ENCODE measurements around the gene RAPGEF4.

Gene RAPGEF4

GRCh38 chr2:172889768-172890430 is 154.3 kb downstream of the RAPGEF4 start:
- no peak overlapping the region for H3K27ac ChIP-seq
- TF ChIP-seq POLR2AphosphoS5 (IDR thresholded peaks at IDR 0.05; ENCODE audit: borderline replicate concordance, low read depth, low read length) (no peak), FOXP2 (optimal IDR thresholded peaks at IDR 0.05; ENCODE audit: control extremely low read depth, extremely low read length, insufficient read depth) (no peak), EZH2 (IDR thresholded peaks at IDR 0.05) (no peak)
- H3K9me3 ChIP-seq (ENCODE audit: low read depth, low read length) = no peaks in the 10 kb centered on the region
- H3K9ac ChIP-seq (ENCODE audit: insufficient read length) = no peak overlapping the region
- no peaks in the 10 kb centered on the region for H3K36me3 ChIP-seq (ENCODE audit: insufficient read depth, low read length)
- no peak for DNase-seq (ENCODE audit: low read depth, low spot score)
- H3K4me3 ChIP-seq = no peak overlapping the region

- Histone ChIP-seq H3K36me3 (ENCODE audit: insufficient read depth, low read length) (no peaks in the 10 kb centered on the region), H3K9me3 (ENCODE audit: low read depth, low read length) (no peaks in the 10 kb centered on the region), H3K27ac (no peak overlapping the region), H3K4me3 (no peak overlapping the region), H3K9ac (ENCODE audit: insufficient read length) (no peak overlapping the region)
- no peak for TF ChIP-seq POLR2AphosphoS5 (IDR thresholded peaks at IDR 0.05; ENCODE audit: borderline replicate concordance, low read depth, low read length)
- DNase-seq (ENCODE audit: low read depth, low spot score) = no peak
Measured at GRCh38 chr2:172893111-172893510, 157.5 kb downstream of the RAPGEF4 start.

- H3K36me3 ChIP-seq (ENCODE audit: insufficient read depth, low read length) = no peaks in the 10 kb centered on the region
- no peak overlapping the region for H3K4me3 ChIP-seq
- H3K9ac ChIP-seq (ENCODE audit: insufficient read length) = no peak overlapping the region
- no peaks in the 10 kb centered on the region for H3K9me3 ChIP-seq (ENCODE audit: low read depth, low read length)
- no peak overlapping the region for H3K27ac ChIP-seq
- no peak for TF ChIP-seq FOXP2 (optimal IDR thresholded peaks at IDR 0.05; ENCODE audit: control extremely low read depth, extremely low read length, insufficient read depth)
- TF ChIP-seq POLR2AphosphoS5 (IDR thresholded peaks at IDR 0.05; ENCODE audit: borderline replicate concordance, low read depth, low read length) = no peak
- no peak for DNase-seq (ENCODE audit: low read depth, low spot score)
Measured at GRCh38 chr2:172893671-172894070, 158.0 kb downstream of the RAPGEF4 start.

- H3K9ac ChIP-seq (ENCODE audit: insufficient read length) = no peak overlapping the region
- no peaks in the 10 kb centered on the region for H3K36me3 ChIP-seq (ENCODE audit: insufficient read depth, low read length)
- no peak for TF ChIP-seq POLR2AphosphoS5 (IDR thresholded peaks at IDR 0.05; ENCODE audit: borderline replicate concordance, low read depth, low read length)
- TF ChIP-seq FOXP2 (optimal IDR thresholded peaks at IDR 0.05; ENCODE audit: control extremely low read depth, extremely low read length, insufficient read depth) = no peak
- no peak for TF ChIP-seq EZH2 (IDR thresholded peaks at IDR 0.05)
- H3K9me3 ChIP-seq (ENCODE audit: low read depth, low read length) = no peaks in the 10 kb centered on the region
- DNase-seq (ENCODE audit: low read depth, low spot score) = no peak
- no peak overlapping the region for H3K4me3 ChIP-seq
- H3K27ac ChIP-seq = no peak overlapping the region
Measured at GRCh38 chr2:172894689-172895387, 159.2 kb downstream of the RAPGEF4 start.

- no peak for DNase-seq (ENCODE audit: low read depth, low spot score)
- Histone ChIP-seq H3K27ac (no peak overlapping the region), H3K36me3 (ENCODE audit: insufficient read depth, low read length) (no peaks in the 10 kb centered on the region), H3K9ac (ENCODE audit: insufficient read length) (no peak overlapping the region), H3K4me3 (no peak overlapping the region), H3K9me3 (ENCODE audit: low read depth, low read length) (no peaks in the 10 kb centered on the region)
- TF ChIP-seq FOXP2 (optimal IDR thresholded peaks at IDR 0.05; ENCODE audit: control extremely low read depth, extremely low read length, insufficient read depth) (no peak), POLR2AphosphoS5 (IDR thresholded peaks at IDR 0.05; ENCODE audit: borderline replicate concordance, low read depth, low read length) (no peak), EZH2 (IDR thresholded peaks at IDR 0.05) (no peak)
Measured at GRCh38 chr2:172896661-172897081, 161.0 kb downstream of the RAPGEF4 start.

GRCh38 chr2:172900871-172901270 is 165.2 kb downstream of the RAPGEF4 start:
- H3K27ac ChIP-seq = no peak overlapping the region
- no peak for TF ChIP-seq POLR2AphosphoS5 (IDR thresholded peaks at IDR 0.05; ENCODE audit: borderline replicate concordance, low read depth, low read length)

GRCh38 chr2:172901913-172902312 is 166.3 kb downstream of the RAPGEF4 start:
- DNase-seq (ENCODE audit: low read depth, low spot score) = no peak
- TF ChIP-seq POLR2AphosphoS5 (IDR thresholded peaks at IDR 0.05; ENCODE audit: borderline replicate concordance, low read depth, low read length) (no peak), FOXP2 (optimal IDR thresholded peaks at IDR 0.05; ENCODE audit: control extremely low read depth, extremely low read length, insufficient read depth) (no peak), EZH2 (IDR thresholded peaks at IDR 0.05) (no peak)
- no peak overlapping the region for H3K4me3 ChIP-seq
- no peak overlapping the region for H3K9ac ChIP-seq (ENCODE audit: insufficient read length)
- no peak overlapping the region for H3K27ac ChIP-seq
- no peaks in the 10 kb centered on the region for H3K36me3 ChIP-seq (ENCODE audit: insufficient read depth, low read length)
- H3K9me3 ChIP-seq (ENCODE audit: low read depth, low read length) = no peaks in the 10 kb centered on the region

More at GRCh38 chr2:172900871-172901270, 165.2 kb downstream of the RAPGEF4 start:
- H3K4me3 ChIP-seq = no peak overlapping the region
- H3K9ac ChIP-seq (ENCODE audit: insufficient read length) = no peak overlapping the region
- no peaks in the 10 kb centered on the region for H3K9me3 ChIP-seq (ENCODE audit: low read depth, low read length)
- no peaks in the 10 kb centered on the region for H3K36me3 ChIP-seq (ENCODE audit: insufficient read depth, low read length)
- no peak for DNase-seq (ENCODE audit: low read depth, low spot score)

- Histone ChIP-seq H3K9me3 (ENCODE audit: low read depth, low read length) (no peaks in the 10 kb centered on the region), H3K9ac (ENCODE audit: insufficient read length) (no peak overlapping the region), H3K4me3 (no peak overlapping the region), H3K36me3 (ENCODE audit: insufficient read depth, low read length) (no peaks in the 10 kb centered on the region), H3K27ac (no peak overlapping the region)
- no peak for DNase-seq (ENCODE audit: low read depth, low spot score)
- no peak for TF ChIP-seq EZH2 (IDR thresholded peaks at IDR 0.05)
- TF ChIP-seq POLR2AphosphoS5 (IDR thresholded peaks at IDR 0.05; ENCODE audit: borderline replicate concordance, low read depth, low read length) = no peak
- TF ChIP-seq FOXP2 (optimal IDR thresholded peaks at IDR 0.05; ENCODE audit: control extremely low read depth, extremely low read length, insufficient read depth) = no peak
Measured at GRCh38 chr2:172904236-172904635, 168.6 kb downstream of the RAPGEF4 start.

All from SK-N-MC (cell line).